ENCODE measurements around the gene ANGPT4.
"Not testable (repeated sequence)": the region's sequence is repeated elsewhere in the genome, so short reads cannot be mapped to it uniquely, and the experiment has no call there.

The ANGPT4 gene

GRCh38 chr20:910132-910869 is 5.8 kb downstream of the ANGPT4 start:
- H3K4me3 ChIP-seq (ENCODE audit: low read depth, low read length): no peak overlapping the region
- no peak for TF ChIP-seq CTCF (IDR thresholded peaks at IDR 0.05; ENCODE audit: borderline replicate concordance, insufficient read depth, low read depth, low read length)

GRCh38 chr20:909641-910040 is 6.5 kb downstream of the ANGPT4 start:
- no peak for TF ChIP-seq CTCF (IDR thresholded peaks at IDR 0.05; ENCODE audit: borderline replicate concordance, insufficient read depth, low read depth, low read length)

DNA sequence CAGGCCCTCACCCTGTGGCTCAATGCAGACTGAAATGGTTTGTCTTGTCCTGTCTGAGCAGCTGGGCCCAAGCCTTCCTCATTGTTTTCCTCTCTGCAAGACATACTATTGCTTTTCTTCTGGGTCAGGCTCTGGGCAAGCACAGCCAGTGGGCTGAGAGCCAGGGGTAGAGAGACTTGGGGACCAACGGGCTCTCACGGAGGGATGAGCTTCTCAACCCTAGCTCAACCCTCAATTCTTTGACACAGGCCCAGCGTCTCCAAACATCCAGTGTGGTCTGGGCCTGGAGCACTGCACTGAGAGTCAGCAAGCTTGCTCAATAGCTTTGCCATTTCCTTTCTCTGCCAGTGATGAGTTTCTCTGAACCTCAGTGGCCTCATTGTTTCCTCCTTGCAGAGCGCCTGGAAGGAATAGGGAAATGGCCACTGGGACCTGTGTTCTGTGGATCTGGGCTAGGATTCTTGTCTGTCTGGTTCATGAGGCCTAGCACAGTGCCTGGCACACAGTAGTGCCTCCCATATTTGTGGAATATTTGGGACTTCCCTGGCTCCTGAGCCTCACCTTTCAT is 9.3 kb downstream of the ANGPT4 start:
- no peak for TF ChIP-seq CTCF (IDR thresholded peaks at IDR 0.05; ENCODE audit: borderline replicate concordance, insufficient read depth, low read depth, low read length)

More at GRCh38 chr20:909641-910040, 6.5 kb downstream of the ANGPT4 start:
- no peak overlapping the region for H3K4me3 ChIP-seq (ENCODE audit: low read depth, low read length)

GRCh38 chr20:906001-906520 is 10.1 kb downstream of the ANGPT4 start:
- TF ChIP-seq CTCF (IDR thresholded peaks at IDR 0.05; ENCODE audit: borderline replicate concordance, insufficient read depth, low read depth, low read length): no peak
- no peak overlapping the region for H3K4me3 ChIP-seq (ENCODE audit: low read depth, low read length)

More for the DNA sequence above, 9.3 kb downstream of the ANGPT4 start:
- no peak overlapping the region for H3K4me3 ChIP-seq (ENCODE audit: low read depth, low read length)

DNA sequence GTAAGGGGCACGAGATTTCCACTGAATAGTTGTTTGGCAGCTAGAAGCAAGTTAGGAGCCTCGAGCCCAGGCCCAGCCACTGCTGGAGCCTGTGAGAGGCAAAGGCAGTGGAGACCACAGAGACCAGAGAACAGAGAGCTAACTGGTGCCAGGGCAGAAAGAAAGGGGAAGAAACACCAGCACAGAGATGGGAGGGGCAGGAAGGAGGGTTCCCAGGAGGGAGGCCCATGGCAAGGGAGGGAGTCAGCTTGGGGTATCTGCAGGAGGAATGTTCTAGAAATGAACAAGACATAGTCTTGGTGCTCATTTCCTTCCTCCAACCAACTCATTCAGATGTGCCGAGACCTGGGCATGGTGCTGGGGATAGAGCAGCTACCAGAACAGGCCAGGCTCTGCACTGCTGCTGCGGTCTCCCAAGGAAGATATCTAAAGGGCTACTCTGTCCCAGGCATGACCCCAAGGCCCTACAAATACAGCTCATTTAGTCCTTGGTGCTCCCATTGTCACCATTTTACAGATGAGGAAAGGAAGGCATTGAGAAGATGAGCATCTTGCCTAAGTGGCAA is 10.7 kb downstream of the ANGPT4 start:
- H3K4me3 ChIP-seq (ENCODE audit: low read depth, low read length): no peak overlapping the region
- no peak for TF ChIP-seq CTCF (IDR thresholded peaks at IDR 0.05; ENCODE audit: borderline replicate concordance, insufficient read depth, low read depth, low read length)

DNA sequence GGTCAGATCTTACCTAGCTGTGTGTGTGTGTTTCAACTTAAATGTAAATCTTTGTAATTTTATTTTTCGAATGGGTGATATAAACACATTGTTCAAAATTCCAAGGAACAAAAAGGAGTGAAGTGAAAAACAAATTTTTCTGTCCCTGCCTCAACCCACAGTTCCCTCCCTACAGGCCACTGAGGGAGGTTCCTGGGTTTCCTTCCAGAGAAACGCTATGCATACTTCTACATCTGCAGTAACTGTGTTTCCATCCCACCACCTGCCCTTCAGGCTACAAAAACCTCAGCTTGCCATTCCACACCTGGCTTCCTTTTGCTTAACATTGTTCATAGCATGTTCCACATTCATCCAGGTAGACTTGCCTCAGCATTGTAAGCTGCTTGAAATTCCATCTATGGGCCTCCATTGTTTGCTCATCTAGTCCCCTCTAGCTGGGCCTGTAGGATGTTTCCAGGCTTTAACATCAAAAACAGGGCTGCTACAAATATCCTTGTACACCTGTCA is 12.0 kb downstream of the ANGPT4 start:
- no peak for TF ChIP-seq CTCF (IDR thresholded peaks at IDR 0.05; ENCODE audit: borderline replicate concordance, insufficient read depth, low read depth, low read length)
- H3K4me3 ChIP-seq (ENCODE audit: low read depth, low read length): no peak overlapping the region

GRCh38 chr20:897436-897835 is 18.7 kb downstream of the ANGPT4 start:
- not testable (repeated sequence) for H3K4me3 ChIP-seq (ENCODE audit: low read depth, low read length)

Data from GM12875 (cell line).